GM21447 (cell line): ENCODE data around the gene SELENON.

ENCODE experiments used
- ATAC-seq: cut with Tn5 transposase; IDR thresholded peaks from one replicate; pipeline ENCODE4 v1.9.1; 2021; ENCODE audit not compliant: unreplicated experiment

SELENON gene, protein sequence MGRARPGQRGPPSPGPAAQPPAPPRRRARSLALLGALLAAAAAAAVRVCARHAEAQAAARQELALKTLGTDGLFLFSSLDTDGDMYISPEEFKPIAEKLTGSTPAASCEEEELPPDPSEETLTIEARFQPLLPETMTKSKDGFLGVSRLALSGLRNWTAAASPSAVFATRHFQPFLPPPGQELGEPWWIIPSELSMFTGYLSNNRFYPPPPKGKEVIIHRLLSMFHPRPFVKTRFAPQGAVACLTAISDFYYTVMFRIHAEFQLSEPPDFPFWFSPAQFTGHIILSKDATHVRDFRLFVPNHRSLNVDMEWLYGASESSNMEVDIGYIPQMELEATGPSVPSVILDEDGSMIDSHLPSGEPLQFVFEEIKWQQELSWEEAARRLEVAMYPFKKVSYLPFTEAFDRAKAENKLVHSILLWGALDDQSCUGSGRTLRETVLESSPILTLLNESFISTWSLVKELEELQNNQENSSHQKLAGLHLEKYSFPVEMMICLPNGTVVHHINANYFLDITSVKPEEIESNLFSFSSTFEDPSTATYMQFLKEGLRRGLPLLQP

DNA sequence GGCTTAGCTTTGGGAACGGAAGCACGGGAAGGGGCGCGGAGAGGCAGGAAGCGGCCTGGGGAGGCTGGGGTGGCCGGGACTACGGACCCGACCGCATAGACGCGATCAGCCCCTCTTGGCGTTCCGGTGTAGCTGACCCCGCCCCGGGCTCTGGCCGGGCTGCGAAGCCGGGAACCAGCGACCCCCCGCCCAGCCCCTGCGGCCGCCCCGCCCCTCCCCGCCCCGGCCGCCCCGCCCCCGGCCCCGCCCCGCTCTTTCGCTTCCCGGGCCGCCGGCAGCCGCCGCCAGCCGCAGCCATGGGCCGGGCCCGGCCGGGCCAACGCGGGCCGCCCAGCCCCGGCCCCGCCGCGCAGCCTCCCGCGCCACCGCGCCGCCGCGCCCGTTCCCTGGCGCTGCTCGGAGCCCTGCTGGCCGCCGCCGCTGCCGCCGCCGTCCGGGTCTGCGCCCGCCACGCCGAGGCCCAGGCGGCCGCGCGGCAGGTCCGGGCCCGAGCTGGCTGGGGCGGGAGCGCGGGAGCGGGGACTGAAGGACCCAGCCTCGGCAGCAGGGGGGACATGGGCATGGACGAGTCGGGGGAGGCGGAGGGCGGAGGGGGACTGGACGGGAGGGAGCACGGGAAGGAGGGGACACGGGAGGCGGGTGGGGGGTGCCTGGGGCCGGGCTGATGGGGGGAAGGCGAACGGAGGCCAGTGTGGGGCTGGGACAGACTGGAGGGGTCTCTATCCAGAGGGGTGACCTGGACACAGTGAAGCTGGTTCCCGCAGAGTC lies at the start of gene SELENON:
SELENON (plus strand) TSS at position 259 of the 768 bp plus-strand sequence; CDS start at position 297, 38 bp downstream.
- no peak for ATAC-seq

DNA sequence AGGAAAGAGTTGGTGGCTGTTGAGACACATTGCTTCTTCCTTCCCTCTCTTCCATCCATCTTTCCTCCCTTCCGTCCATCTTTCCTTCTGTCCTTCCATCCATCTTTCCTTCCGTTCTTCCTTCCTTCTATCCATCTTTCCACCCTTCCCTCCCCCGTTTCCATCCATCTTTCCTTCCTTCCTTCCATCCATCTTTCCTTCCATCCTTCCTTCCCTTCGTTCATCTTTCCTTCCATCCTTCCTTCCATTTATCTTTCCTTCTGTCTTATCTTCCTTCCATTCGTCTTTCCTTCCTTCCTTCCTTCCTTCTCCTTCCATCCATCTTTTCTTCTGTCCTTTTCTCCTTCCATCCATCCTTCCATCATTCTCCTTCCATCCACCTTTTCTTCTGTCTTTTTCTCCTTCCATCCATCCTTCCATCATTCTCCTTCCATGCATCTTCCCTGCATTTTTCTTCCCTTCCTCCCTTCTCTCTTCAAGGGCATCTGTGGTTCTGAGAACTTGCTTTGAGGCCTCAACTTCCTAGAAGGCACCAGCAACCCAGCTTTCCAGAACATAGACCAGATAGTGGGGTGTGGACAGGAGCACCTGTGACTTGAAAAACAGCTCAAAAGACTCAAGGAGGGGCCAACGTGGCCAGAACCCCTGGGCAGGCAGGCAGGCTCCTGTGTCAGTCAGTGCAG lies 48.9 kb upstream of the SELENON start:
- no peak for ATAC-seq

DNA sequence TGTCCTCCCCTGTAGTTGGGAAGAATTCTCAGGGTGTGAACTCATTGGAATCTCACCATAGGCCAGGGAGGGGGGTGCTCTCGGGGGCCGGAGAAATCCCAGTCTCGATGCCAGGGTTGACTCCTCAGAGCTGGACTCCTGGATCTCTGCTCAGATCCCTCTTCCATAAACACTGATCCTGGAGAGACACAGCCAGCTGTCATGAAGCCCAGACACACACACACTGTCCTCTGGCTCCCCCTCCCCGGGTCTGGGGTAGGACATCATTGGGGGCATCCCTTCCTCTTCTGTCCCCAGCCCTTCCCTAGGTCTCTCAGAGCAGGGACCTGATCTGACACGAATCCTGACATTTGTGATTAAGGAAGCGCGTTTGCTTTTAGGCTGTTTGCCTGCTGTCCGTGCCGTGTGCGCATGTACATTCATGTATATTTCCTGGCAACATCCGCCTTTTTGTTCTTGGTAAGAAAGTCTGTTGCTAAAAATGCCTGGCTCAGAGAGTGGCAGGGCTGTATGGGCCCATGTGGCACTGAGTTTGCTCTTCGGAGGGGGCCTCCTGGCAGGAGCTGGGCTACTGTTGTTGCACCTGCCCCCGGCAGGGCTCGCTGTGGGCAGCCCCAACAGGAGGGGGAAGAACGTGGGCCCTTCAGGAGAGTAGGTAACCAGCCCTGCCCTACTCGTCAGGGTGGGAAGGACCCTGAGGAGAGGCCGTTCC lies 45.4 kb upstream of the SELENON start:
- no peak for ATAC-seq

GRCh38 chr1:25755475-25756125 lies 44.4 kb upstream of the SELENON start:
- no peak for ATAC-seq

- no peak for ATAC-seq
Measured at GRCh38 chr1:25756215-25756614, 43.8 kb upstream of the SELENON start.

GRCh38 chr1:25757151-25757845 lies 42.7 kb upstream of the SELENON start:
- no peak for ATAC-seq

DNA sequence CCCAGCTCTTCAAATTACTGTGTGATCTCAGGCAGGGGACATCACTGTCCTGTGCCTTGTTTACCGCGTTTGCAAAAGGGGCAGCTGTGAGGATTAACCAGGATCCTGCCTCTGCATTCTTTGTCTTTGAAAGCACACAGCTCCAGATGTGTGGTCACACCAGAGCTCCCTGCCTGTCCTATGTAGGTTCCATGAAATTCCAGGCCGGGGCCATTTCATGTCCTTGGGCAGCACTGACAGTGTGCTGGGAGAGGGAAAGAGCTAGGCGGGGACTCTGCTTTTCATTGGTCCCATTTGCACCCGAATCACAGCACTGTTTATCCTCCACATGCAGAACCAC lies 42.2 kb upstream of the SELENON start:
- no peak for ATAC-seq

- no peak for ATAC-seq
Measured at GRCh38 chr1:25758466-25759070, 41.4 kb upstream of the SELENON start.

DNA sequence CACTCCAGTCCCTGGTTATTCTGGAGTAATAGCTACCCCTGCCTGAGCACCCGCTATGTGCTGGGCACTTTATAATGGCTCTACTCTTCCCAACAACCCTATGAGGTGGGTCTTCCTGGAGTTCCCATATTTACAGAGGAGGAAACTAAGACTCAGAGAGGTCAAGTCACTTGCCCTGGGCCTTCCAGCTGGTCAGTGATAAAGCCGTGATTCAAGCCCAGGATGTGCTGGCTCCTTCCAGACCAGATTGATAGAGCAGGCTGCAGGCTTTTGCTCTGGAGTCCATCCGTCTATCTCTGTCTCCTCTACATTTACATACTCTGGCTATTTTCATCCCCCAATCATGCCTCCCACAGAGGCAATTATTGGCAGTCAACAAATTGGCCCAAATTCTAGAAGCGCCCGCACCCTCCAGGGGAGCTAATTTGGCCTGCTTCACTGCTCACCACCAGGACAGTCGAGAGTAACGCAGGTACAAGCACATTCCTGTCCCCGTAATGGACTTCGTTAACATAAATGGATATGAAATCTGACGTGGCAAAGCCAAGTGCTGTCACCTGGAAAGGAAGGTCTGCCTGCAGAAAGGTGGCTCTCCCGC lies 39.8 kb upstream of the SELENON start:
- no peak for ATAC-seq

GRCh38 chr1:25760871-25761270 lies 39.1 kb upstream of the SELENON start:
- no peak for ATAC-seq

DNA sequence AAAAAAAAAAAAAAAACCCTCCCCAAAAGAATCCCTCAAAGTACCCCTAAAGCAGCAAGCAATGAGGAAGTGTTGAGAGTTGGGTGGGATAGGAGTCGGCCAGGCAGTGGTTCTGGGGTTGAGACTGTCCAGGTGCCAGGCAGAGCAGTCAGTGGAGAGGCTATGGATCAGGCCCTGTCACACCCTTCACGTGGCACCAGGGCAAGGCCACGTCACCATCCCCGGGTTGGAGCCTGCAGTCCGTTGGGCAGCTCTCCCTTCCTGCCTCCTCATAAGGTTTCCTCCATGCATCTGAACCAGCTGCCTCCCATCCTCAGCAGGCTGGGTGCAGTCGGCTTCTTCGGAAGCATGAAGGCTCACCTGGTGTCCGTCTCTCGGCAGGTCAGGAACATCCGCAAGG lies 36.5 kb upstream of the SELENON start:
- ATAC-seq, result no peak

DNA sequence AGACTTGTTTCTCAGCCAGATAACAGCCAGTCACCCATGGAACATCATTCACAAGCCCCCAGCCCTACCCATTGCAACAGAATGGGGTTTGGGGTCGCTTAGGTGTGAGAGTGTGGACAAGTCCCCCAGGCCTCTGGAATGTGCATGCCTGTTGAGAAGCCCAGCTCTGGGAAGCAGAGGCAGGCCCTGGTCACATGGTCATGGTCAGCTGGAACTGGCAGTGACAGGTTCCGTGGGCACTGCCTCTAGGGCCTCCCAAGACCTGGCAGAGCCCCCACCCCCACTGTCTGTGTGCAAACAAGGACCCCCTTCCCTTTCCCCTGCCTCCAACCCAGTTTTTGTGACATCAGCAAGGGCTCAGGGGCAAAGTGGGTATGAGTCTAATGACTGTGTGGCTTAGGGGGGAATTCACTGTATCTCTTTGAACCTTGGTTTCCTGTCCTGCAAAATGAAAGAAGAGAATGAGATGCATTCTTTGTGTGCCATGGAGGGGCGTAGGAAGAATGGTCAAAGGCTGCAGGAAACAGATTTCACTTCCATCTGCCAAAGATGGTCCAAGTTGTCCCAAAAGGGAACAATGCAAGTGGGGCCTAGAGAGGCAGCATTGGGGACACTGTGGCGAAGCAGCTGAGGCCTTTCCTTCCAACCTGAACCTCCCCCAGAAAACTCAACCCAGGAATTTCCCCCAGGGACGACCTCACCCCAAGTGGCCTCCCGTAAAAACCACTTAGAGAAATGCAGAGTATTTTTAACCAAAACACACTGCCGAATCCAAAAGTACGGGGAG lies 34.7 kb upstream of the SELENON start:
- ATAC-seq, result no peak

GRCh38 chr1:25765923-25766589 lies 33.9 kb upstream of the SELENON start:
- ATAC-seq, result no peak

DNA sequence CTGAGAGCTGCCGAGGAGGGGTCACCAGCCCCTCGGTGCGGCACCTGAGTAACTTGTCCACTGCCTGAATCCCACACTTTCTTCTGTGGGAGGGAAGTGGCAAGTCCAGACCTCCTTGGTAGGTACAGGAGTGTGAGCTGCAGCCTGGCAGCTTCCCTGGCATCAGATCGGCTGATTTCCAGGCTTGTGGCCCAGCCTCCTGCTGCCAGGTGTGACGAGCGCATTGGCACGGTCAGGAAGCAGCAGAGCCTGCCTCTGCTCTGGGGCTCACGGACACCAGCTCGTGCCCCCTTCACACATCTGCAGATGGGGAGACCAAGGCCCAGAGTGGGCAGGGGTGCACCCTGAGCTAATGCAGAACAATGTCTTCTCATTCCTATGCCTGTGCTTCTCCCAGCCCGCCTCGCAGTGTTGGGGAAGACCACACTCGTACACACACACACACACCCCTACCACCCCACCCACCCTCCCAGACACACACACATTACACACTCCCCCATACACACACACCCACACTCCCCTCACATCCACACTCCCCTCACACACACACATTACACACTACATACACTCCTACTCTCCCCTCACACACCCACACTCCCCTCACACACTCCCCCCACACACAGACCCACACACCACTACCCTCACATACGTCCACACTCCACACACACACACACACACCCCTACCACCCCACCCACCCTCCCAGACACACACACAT lies 33.1 kb upstream of the SELENON start:
- ATAC-seq, result no peak

DNA sequence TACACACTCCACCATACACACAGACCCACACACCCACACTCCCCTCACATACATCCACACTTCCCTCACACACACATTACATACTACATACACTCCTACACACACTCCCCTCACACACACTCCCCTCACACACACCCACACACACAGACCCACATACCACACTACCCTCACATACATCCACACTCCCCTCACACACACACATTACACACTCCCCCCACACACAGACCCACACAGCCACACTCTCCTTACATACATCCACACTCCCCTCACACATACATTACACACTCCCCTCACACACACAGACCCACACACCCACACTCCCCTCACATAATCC lies 32.6 kb upstream of the SELENON start:
- no peak for ATAC-seq

- ATAC-seq, result no peak
Measured at GRCh38 chr1:25768999-25769398, 31.0 kb upstream of the SELENON start.
